Kasumi-1 (cell line): Measurements from ENCODE around the gene RSU1.
"Not testable (repeated sequence)": the region's sequence is repeated elsewhere in the genome, so short reads cannot be mapped to it uniquely, and the experiment has no call there.

ENCODE experiments used
- DNase-seq, 2 experiments: peaks; one replicate each; lab custom pipeline; 2025; lab: John Stamatoyannopoulos, UW

Gene RSU1

GRCh38 chr10:16780338-16780880 lies 36.8 kb downstream of the RSU1 start:
- no peak for DNase-seq

- DNase-seq = no peak
Observed at GRCh38 chr10:16779384-16779915, 37.8 kb downstream of the RSU1 start.

- peak; percentile 53 to 84 for DNase-seq
Observed at GRCh38 chr10:16777473-16778370, 39.5 kb downstream of the RSU1 start.

- no peak for DNase-seq
Observed at GRCh38 chr10:16776896-16777295, 40.3 kb downstream of the RSU1 start.

DNA sequence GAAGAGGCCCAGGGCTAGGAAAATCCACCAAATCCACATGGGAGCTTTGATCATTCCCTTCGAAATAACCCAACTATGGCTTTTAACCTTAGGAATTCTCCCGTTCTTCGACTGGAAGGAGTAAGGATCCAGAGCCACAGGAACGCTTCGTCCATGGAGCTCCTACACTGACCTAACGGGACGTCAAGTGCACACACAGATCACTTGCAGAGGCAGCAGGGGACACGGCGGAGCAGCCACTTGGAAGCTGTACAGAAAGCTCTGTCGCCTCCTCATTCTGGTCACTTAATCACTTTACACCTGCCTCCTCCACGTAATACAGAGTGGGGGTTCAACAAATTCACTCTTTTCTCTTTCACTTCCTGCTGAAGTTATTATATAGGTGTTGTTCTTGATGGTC lies 43.9 kb downstream of the RSU1 start:
- DNase-seq = no peak

DNA sequence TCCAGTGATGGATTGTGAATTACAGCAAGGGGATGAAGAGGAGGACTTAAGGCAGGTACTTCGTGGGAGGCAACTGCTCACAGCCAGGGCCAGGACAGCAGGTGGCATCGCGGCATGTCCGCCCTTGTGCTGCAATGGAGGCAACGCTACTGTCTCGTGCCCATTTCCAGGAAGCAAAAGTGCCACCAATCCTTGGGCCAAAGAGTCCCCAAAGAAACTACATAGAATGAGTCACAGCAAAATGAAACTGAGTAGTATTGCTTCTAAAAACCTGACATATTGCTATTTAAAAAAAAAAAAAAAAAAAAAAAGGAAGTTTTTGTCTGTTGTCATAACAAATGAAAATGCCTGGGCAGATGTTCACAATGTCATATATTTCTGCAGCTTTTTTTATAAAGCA lies 46.6 kb downstream of the RSU1 start:
- DNase-seq = no peak

DNA sequence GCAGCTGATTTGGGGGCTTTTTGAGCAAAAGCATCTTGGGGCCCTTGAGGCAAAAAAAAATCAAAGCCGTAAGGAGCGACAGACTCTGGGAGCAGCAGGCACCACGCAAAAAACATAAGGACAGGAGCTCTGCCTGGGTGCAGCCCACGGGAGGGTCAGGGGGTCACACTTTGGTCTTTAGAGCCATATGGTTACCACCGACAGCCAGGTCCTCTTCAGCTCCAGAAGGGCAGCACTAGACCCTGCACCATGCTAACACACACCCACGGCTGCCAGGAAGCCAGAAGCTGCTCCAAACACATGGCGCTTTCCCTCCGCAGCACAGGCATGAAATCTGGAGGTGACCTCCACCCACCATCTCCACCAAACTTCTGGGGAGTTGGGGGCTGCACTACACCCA lies 47.1 kb downstream of the RSU1 start:
- DNase-seq = no peak

GRCh38 chr10:16769331-16769730 lies 47.9 kb downstream of the RSU1 start:
- DNase-seq = no peak

- DNase-seq = no peak
Observed at GRCh38 chr10:16768702-16769101, 48.5 kb downstream of the RSU1 start.

GRCh38 chr10:16765509-16766375 lies 51.5 kb downstream of the RSU1 start:
- no peak for DNase-seq

- no peak for DNase-seq
Observed at GRCh38 chr10:16761300-16761699, 55.9 kb downstream of the RSU1 start.

DNA sequence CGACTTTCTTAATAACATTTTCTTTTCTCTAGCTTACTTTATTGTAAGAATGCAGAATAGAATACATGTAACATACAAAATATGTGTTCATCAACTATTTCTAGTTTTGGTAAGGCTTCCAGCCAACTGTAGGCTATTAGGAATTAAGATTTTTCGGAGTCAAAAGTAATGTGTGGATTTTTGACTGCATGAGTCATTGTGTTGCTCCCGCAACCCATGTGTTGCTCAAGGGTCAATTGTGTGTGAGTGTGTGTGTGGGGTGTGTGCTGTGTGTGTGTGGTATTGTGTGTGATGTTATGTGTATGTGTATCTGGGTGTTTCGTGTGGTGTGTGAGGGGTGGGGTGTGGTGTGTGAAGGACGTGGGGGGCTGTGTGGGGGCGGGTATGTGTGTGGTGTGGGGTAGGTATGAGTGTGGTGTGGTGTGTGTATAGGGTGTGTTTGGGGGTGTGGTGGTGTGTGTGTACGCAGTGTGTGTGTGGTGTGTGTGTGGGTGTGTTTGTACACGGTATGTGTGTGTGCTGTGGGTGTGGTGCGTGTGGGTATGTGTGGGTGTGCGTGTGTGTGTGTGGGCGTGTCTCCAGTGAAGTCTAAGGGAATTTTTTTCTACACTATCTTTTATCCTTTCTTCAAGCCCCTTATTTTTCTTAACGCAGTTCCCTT lies 60.5 kb downstream of the RSU1 start:
- no peak for DNase-seq

- DNase-seq = no peak
Observed at GRCh38 chr10:16754765-16755164, 62.5 kb downstream of the RSU1 start.

DNA sequence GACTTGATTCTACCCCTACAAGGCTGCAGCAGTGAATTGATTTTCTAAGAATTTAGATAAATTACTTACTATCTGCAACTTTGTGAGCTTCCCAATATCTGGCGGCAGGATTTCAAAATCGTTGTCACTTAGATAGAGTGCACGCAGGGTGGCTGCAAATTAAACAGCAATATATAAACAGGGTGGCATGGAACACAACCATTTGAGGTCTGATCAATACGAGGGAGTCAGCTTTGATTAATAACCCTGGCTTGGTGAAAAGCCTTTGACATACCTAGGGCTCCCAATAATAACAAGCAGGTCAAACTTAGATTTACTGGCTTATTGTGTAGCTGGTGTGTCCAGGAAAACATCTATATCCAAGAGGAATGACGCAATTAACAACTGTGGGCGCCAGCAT lies 64.4 kb downstream of the RSU1 start:
- DNase-seq = not testable (repeated sequence)

GRCh38 chr10:16752099-16752498 lies 65.1 kb downstream of the RSU1 start:
- DNase-seq = no peak

GRCh38 chr10:16751244-16751643 lies 66.0 kb downstream of the RSU1 start:
- DNase-seq = no peak

GRCh38 chr10:16750461-16750860 lies 66.8 kb downstream of the RSU1 start:
- no peak for DNase-seq

GRCh38 chr10:16748749-16749148 lies 68.5 kb downstream of the RSU1 start:
- DNase-seq = no peak

- no peak for DNase-seq
Observed at GRCh38 chr10:16746856-16747255, 70.4 kb downstream of the RSU1 start.

GRCh38 chr10:16745061-16745460 lies 72.2 kb downstream of the RSU1 start:
- no peak for DNase-seq

GRCh38 chr10:16742165-16742960 lies 74.9 kb downstream of the RSU1 start:
- DNase-seq = peak; percentile 83 to 89
